ENCODE results near the gene DGKD.

Gene DGKD

DNA sequence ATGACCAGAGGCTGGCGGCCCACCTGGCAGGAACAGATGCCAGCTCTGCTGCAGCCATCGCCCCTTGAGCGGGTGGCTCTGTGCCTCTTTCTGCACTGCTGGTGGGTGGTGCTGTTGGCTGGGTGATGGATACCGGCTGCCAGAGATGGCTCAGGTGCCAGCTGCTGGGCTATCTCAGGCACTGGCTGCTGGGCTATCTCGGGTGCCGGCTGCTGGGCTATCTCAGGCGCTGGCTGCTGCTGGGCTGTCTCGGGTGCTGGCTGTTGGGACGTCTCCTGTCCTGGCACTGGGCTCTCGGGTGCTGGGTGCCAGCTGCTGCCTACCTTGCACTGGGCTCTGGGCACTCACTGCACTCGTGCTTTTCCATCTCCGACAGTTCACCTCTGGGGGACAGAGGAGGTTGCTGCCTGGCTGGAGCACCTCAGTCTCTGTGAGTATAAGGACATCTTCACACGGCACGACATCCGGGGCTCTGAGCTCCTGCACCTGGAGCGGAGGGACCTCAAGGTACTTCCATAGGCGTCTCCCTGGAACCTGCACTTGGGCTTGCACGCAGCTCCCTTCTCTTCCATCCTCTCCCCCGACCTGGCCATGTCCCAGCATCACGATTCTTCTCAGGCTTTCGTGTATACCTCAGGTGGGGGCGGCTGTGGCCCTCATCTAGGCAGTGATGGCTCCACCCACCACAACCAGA is 113.9 kb downstream of the DGKD start:
- TF ChIP-seq, protein P1, sequence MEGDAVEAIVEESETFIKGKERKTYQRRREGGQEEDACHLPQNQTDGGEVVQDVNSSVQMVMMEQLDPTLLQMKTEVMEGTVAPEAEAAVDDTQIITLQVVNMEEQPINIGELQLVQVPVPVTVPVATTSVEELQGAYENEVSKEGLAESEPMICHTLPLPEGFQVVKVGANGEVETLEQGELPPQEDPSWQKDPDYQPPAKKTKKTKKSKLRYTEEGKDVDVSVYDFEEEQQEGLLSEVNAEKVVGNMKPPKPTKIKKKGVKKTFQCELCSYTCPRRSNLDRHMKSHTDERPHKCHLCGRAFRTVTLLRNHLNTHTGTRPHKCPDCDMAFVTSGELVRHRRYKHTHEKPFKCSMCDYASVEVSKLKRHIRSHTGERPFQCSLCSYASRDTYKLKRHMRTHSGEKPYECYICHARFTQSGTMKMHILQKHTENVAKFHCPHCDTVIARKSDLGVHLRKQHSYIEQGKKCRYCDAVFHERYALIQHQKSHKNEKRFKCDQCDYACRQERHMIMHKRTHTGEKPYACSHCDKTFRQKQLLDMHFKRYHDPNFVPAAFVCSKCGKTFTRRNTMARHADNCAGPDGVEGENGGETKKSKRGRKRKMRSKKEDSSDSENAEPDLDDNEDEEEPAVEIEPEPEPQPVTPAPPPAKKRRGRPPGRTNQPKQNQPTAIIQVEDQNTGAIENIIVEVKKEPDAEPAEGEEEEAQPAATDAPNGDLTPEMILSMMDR (IDR thresholded peaks at IDR 0.05; ENCODE audit: insufficient read depth, low read depth, low read length, missing control alignments): no peak
- no peak overlapping the region for H3K4me3 ChIP-seq (ENCODE audit: low read length)
- DNase-seq (ENCODE audit: low read depth): no peak

DNA sequence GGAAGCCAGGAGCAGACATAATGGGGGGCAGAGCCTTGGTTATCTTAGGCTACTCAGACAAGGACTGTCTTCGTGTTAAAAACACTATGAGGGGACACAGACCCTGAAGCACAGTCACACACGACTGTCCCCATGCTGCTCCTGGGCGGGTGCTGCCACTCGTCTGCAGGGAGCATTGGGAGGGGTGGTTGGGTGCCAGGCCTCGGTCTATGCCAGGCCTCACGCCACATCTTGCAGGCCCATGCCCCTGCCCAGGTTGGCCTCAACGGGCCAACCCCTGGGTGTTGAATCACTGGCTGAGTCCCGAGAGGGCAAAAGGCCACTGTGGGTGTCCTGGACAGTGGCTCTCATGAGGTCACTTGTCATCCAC is 114.4 kb downstream of the DGKD start:
- TF ChIP-seq, protein P1 (IDR thresholded peaks at IDR 0.05; ENCODE audit: insufficient read depth, low read depth, low read length, missing control alignments): no peak
- no peak for DNase-seq (ENCODE audit: low read depth)

GRCh38 chr2:233469261-233470010 is 115.1 kb downstream of the DGKD start:
- H3K4me3 ChIP-seq (ENCODE audit: low read length): no peak overlapping the region
- TF ChIP-seq, protein P1 (IDR thresholded peaks at IDR 0.05; ENCODE audit: insufficient read depth, low read depth, low read length, missing control alignments): no peak
- no peak for DNase-seq (ENCODE audit: low read depth)

More for the DNA sequence above, 114.4 kb downstream of the DGKD start:
- no peak overlapping the region for H3K4me3 ChIP-seq (ENCODE audit: low read length)

GRCh38 chr2:233470011-233470687 is 115.9 kb downstream of the DGKD start:
- no peak for DNase-seq (ENCODE audit: low read depth)
- TF ChIP-seq, protein P1 (IDR thresholded peaks at IDR 0.05; ENCODE audit: insufficient read depth, low read depth, low read length, missing control alignments): no peak

DNA sequence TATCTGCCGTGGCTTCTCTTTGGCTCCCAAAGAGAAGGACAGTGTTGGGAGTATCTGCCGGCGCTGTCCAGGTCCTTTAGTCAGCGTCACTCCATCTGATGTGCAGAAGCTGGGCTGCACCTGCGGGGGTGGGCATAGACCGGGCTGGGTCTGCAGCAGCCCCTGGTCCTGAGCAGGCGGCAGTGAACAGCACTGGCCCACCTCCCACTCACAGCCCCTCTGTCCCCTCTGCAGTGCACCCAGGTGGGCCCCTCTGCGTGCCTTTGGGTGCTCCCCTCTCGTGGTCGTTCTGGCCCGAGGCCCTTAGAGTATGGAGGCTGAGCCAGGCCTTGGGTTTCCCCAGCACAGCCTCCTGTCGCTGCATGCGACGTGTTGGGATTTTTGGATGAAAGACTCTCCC is 116.5 kb downstream of the DGKD start:
- no peak overlapping the region for H3K4me3 ChIP-seq (ENCODE audit: low read length)
- DNase-seq (ENCODE audit: low read depth): no peak
- TF ChIP-seq, protein P1 (IDR thresholded peaks at IDR 0.05; ENCODE audit: insufficient read depth, low read depth, low read length, missing control alignments): no peak

More at GRCh38 chr2:233470011-233470687, 115.9 kb downstream of the DGKD start:
- H3K4me3 ChIP-seq (ENCODE audit: low read length): no peak overlapping the region

DNA sequence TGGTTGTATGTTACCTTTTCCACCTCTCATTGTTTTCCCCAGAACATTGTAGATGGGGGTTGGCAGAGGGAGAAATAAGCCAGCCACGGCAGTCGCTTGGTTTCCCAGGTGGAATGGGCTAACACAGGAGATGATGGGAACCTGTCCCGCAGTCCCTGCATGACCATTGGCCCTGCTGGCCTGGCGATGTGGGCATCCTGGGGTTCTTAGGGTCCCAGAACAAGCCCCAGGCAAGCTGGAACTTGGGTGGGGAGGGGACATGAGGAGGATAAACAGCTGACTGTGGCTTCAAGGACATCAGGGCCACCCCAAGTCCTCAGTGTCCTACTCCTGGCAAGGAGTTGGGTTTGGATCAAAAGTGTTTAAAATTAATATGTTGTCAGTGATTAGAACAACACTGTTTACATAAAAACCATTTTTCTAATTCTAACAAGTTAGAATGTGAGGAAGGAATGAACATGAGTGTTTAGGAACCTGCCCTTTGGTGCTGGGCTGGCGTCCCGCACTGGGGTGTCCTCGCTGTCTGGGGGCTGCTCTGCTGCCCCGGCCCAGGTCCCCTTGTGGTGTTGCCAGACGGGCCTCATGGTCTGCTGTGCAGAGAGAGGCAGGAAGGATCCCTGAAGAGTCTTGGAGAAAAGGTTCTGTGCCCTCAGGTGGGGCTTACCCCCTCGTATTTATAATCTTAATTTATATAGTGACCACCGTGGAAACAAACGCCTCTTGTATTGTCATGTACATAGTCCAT is 117.2 kb downstream of the DGKD start:
- no peak overlapping the region for H3K4me3 ChIP-seq (ENCODE audit: low read length)
- DNase-seq (ENCODE audit: low read depth): no peak
- TF ChIP-seq, protein P1 (IDR thresholded peaks at IDR 0.05; ENCODE audit: insufficient read depth, low read depth, low read length, missing control alignments): no peak
